Epithelial cell of proximal tubule (primary cell): ENCODE results near the gene HIGD1B. TPM values are rescaled to one million over a fixed set of nuclear protein-coding genes. Genes with fewer than 3 reads are reported as not detected.

Experiments
- DNase-seq: peaks from one replicate; pipeline ENCODE4 v3.0.0-alpha.2; 2011; ENCODE audit warnings: low read depth
- H3K4me3 ChIP-seq: 2 replicates; pipeline ENCODE4 v1.5.1; 2011; ENCODE audit warnings: low read depth, mild to moderate bottlenecking, low read length
- total RNA-seq: library from RNA; depleted of rRNA; stranded (reverse); fragments of >200 nt; gene quantifications from 2 replicates; pipeline ENCODE4 v1.2.3, GENCODE V29; 2015
- TF ChIP-seq, protein P1 (sequence below): conservative IDR thresholded peaks from 2 replicates; pipeline ENCODE4 v1.5.1; 2012; ENCODE audit warnings: low read depth, mild to moderate bottlenecking, low read length

The HIGD1B gene
- total RNA-seq, 1 donor from 2014 or later: not detected

DNA sequence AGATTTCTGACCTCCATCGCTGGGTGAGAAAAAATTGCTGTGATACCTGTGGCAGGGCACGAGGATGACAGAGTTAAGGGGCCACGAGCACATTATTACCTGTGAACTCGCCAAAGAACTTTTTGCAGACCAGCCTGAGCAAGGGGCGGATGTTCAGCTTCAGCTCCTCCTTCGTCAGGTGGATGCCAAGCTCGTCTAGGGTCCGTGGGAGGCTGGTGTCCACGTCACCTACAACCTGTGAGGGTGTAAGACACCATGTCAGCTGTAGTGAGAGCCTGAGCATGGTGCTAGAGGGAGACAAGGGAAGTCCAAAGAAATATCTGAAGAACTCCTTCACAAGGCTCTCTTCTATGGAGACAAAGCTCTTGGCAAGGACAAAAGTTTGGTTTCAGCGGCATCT lies 17.1 kb downstream of the HIGD1B start:
- TF ChIP-seq, protein P1, sequence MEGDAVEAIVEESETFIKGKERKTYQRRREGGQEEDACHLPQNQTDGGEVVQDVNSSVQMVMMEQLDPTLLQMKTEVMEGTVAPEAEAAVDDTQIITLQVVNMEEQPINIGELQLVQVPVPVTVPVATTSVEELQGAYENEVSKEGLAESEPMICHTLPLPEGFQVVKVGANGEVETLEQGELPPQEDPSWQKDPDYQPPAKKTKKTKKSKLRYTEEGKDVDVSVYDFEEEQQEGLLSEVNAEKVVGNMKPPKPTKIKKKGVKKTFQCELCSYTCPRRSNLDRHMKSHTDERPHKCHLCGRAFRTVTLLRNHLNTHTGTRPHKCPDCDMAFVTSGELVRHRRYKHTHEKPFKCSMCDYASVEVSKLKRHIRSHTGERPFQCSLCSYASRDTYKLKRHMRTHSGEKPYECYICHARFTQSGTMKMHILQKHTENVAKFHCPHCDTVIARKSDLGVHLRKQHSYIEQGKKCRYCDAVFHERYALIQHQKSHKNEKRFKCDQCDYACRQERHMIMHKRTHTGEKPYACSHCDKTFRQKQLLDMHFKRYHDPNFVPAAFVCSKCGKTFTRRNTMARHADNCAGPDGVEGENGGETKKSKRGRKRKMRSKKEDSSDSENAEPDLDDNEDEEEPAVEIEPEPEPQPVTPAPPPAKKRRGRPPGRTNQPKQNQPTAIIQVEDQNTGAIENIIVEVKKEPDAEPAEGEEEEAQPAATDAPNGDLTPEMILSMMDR: no peak
- no peak overlapping the region for H3K4me3 ChIP-seq
- DNase-seq: no peak

DNA sequence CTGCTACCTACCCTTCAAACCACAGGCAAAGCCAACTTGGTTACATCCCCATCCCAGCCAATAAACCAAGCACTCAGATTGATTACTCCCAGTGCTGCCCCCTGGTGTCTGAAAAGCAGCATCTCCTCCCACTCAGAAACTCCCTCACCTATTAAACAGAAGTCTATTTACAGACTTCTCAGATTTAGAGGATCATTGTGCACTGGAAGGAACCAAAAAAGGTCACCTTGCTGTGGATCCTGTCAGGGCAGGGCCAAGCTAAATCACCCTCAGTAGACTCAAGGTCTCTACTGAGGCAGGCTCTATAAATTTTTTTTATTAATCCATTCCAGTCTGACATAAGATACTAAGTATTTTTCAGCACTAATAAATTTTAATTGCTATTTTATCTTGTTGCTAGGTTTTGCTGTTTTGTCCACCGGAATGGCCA lies 17.6 kb downstream of the HIGD1B start:
- TF ChIP-seq, protein P1: peak; percentile 92
- peak; percentile 18 for DNase-seq
- no peak overlapping the region for H3K4me3 ChIP-seq

DNA sequence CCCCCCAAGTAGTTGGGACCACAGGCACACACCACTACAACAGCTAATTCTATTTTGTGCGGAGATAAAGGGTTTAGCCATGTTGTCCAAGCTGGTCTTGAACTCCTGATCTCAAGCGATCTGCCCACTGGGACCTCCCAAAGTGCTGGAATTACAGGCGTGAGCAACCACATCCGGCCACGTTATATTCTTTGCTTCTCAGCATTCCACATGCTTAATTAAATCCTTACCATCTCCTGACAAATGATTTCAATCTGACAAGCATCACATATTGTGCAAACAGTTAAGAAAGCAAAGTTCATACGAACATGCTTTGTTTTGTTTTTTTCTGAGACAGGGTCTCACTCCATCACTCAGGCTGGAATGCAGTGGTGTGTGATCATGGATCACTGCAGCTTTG lies 18.2 kb downstream of the HIGD1B start:
- no peak overlapping the region for H3K4me3 ChIP-seq
- TF ChIP-seq, protein P1: no peak
- DNase-seq: no peak

DNA sequence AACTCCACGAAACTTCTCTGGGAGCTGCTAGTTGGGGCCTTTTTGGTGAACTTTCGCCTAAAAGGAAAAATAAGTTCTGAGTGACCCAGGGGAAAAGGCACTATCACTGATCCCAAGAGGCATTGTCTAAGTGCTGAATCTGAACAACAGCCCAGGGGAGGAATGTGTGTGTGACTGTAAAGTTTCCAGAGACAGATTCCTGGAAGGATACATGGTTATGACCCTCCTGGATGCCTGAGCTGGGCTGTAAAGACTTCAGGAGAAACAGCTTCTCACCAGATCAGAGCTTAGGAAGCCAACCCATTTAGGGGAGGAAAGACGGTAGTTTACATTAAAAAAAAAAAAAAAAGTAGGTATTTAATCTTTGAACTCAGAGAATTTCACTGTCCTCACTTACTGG lies 20.2 kb downstream of the HIGD1B start:
- TF ChIP-seq, protein P1: no peak
- no peak for DNase-seq
- no peak overlapping the region for H3K4me3 ChIP-seq

DNA sequence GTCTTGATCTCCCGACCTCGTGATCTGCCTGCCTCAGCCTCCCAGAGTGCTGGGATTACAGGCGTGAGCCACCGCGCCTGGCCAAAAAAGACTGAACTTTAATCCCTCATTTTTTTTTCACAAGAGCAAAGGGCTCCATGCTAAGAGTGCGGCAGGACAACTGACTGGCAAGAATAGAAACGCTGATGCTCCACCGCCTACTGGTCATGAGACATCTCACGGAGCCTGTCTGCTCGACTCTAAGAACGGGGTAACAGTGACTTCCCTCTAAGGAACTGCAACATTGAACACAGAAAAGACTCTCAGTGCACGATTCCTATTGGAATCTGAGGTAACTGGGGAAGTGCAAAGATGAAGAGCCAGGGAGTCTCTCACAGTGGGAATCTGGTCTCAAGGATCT lies 23.9 kb downstream of the HIGD1B start:
- TF ChIP-seq, protein P1: no peak
- DNase-seq: no peak
- no peak overlapping the region for H3K4me3 ChIP-seq

DNA sequence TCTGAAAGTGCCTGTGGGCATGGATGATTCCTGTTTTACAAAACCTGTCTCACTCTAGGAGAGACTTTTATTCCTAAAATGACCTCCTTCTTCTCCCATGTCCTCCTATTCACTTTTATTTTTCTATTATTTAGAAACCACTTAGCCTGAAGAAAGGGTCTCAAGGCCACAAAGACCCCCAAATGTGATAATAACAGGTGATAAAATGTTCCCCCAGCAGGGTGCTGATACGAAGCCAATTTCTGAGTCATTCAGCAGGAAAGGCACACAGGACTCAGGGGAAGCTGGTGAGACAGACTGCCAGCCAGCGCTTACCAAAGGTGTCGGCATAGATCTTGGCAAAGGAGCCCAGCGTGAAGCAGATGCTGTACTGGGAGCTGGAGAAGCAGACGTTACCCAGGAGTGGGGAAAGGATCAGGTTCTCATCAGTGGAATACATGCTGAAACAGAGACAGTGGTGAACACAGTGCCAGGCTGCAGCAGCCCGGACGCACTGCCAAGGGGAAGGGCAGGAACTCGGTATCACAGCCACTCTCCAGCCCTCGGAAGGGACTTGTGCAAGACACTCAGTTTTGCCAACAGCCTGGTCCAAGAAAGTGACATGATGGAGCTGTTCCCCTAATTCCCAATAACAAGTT lies 24.6 kb downstream of the HIGD1B start:
- TF ChIP-seq, protein P1: no peak
- H3K4me3 ChIP-seq: no peak overlapping the region
- DNase-seq: no peak

DNA sequence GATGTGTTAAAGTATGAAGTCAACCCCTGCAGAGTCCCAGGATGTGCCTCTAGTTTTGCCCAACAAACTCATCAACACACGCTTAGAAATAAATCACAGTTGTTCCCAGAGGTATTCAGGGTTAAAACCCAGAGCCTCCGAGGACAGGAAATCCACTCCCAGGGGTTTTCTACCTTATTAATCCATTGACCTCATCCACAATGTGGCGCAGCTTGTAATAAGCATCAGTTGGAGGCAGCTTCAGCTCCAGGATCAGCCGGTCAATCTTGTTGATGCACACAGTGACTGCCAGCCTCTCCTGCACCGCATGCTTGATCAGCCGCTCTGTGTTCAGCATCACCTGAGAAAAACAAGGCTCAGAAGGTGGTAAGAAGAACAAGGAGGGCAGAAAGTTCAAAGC lies 28.1 kb downstream of the HIGD1B start:
- TF ChIP-seq, protein P1: no peak
- DNase-seq: no peak
- H3K4me3 ChIP-seq: no peak overlapping the region
